Thyroid gland (tissue), 4 donors: ENCODE results near the gene SF3B2. TPM values are rescaled to one million over a fixed set of nuclear protein-coding genes. Genes with fewer than 3 reads are reported as not detected.

Source experiments
- DNase-seq, 2 donors: peaks; one replicate each; pipeline ENCODE4 v3.0.0-alpha.2; 2019
- H3K27ac ChIP-seq, 3 donors: fragments of 200-600 bp; sonication (generic); 1 replicate in 2 of 3; 2 replicates in 1 of 3; pipeline ENCODE4 v1.5.1; 2016 to 2019; ENCODE audit warnings: mild to moderate bottlenecking in 1 of 3, moderate library complexity in 1 of 3
- H3K27me3 ChIP-seq: fragments of 200-600 bp; sonication (generic); one replicate; pipeline ENCODE4 v1.5.1; 2019
- H3K36me3 ChIP-seq, 2 donors: fragments of 200-600 bp; sonication (generic); one replicate each; pipeline ENCODE4 v1.5.1; 2016 to 2019
- H3K4me1 ChIP-seq, 2 donors: fragments of 200-600 bp; sonication (generic); one replicate each; pipeline ENCODE4 v1.5.1; 2017 to 2019
- H3K4me3 ChIP-seq, 3 donors: fragments of 200-600 bp; sonication (generic); replicated peaks in 1 of 3; 1 replicate in 2 of 3; 2 replicates in 1 of 3; pipeline ENCODE4 v1.5.1; 2016; ENCODE audit warnings: mild to moderate bottlenecking in 1 of 3
- H3K9me3 ChIP-seq: fragments of 200-600 bp; sonication (generic); one replicate; pipeline ENCODE4 v1.5.1; 2017
- CTCF ChIP-seq, 6 experiments: fragments of 200-600 bp in 3 of 6; fragments of 450-650 bp in 3 of 6; sonication (generic) in 3 of 6; IDR thresholded peaks; one replicate each; pipeline ENCODE4 v1.5.1; 2016 to 2019; ENCODE audit warnings: antibody characterized with exemption in 6 of 6, mild to moderate bottlenecking in 2 of 6, inconsistent platforms in 1 of 6, moderate library complexity in 1 of 6
- POLR2A ChIP-seq, 2 donors: fragments of 450-650 bp; IDR thresholded peaks; one replicate each; pipeline ENCODE4 v1.6.1; 2017; ENCODE audit warnings: antibody characterized with exemption in 2 of 2, mild to moderate bottlenecking in 2 of 2, moderate library complexity in 1 of 2
- whole genome bisulfite sequencing, 2 donors: methylation state at CpG; one replicate each; pipeline ENCODE4 v1.1.5; 2017; 5-methylcytosine and 5-hydroxymethylcytosine counted together
- intact Hi-C: fragments of 100-400 bp; cut with DNase I; formaldehyde crosslinking; loops from one replicate; pipeline ENCODE4 v1.15.1; 2023
- total RNA-seq, 4 donors: library from RNA; depleted of rRNA; stranded (reverse); fragments of >200 nt; gene quantifications; one replicate each; pipeline ENCODE4 v1.2.3, GENCODE V29; 2016

SF3B2 gene
- total RNA-seq, 4 donors from 2014 or later: 149 to 231 (median 158) TPM

GRCh38 chr11:66066751-66067150 is 14.6 kb downstream of the SF3B2 start:
- Histone ChIP-seq H3K27ac (peak overlapping the region in 1 of 3 donors; percentile 2), H3K4me3 (no peak overlapping the region), H3K27me3 (no peaks in the 10 kb centered on the region), H3K4me1 (peaks cover 21 to 23% of the 10 kb centered on the region in 2 donors), H3K9me3 (no peaks in the 10 kb centered on the region), H3K36me3 (peaks cover 60 to 64% of the 10 kb centered on the region in 2 donors)
- no peak for TF ChIP-seq POLR2A (IDR thresholded peaks at IDR 0.05)
- TF ChIP-seq CTCF (IDR thresholded peaks at IDR 0.05): no peak
- DNase-seq: no peak
- 86 to 91% methylated on average over 3 of the region's 3 CpGs for WGBS, 2 donors
- intact Hi-C loops: loop anchor here (5.0 kb wide), 1 partner anchor 66 kb away; no protein-coding TSS in a partner anchor

GRCh38 chr11:66067640-66068039 is 15.5 kb downstream of the SF3B2 start:
- DNase-seq: no peak

GRCh38 chr11:66068154-66068821 is 16.1 kb downstream of the SF3B2 start:
- no peaks in the 10 kb centered on the region for H3K9me3 ChIP-seq
- WGBS, 2 donors: 50 to 54% methylated on average over 17 of the region's 17 CpGs
- peaks cover 27 to 31% of the 10 kb centered on the region in 2 donors for H3K4me1 ChIP-seq
- DNase-seq: peak; percentile 85
- TF ChIP-seq CTCF (IDR thresholded peaks at IDR 0.05) (peak; percentile 77 to 94 (median 80)), POLR2A (IDR thresholded peaks at IDR 0.05) (no peak)
- no peak overlapping the region for H3K4me3 ChIP-seq
- peak overlapping the region; percentile 92 to 98 (median 97) for H3K27ac ChIP-seq
- intact Hi-C loops: loop anchor here (5.0 kb wide), 1 partner anchor 64 kb away; no protein-coding TSS in a partner anchor
- H3K36me3 ChIP-seq: peaks cover 49 to 54% of the 10 kb centered on the region in 2 donors
- H3K27me3 ChIP-seq: no peaks in the 10 kb centered on the region

More at GRCh38 chr11:66067640-66068039, 15.5 kb downstream of the SF3B2 start:
- Histone ChIP-seq H3K36me3 (peaks cover 54 to 55% of the 10 kb centered on the region in 2 donors), H3K4me3 (no peak overlapping the region), H3K9me3 (no peaks in the 10 kb centered on the region), H3K4me1 (peaks cover 27 to 31% of the 10 kb centered on the region in 2 donors), H3K27me3 (no peaks in the 10 kb centered on the region), H3K27ac (peak overlapping the region in 2 of 3 donors; percentile 97 to 98)
- intact Hi-C loops: loop anchor here (5.0 kb wide), 1 partner anchor 65 kb away; no protein-coding TSS in a partner anchor
- TF ChIP-seq POLR2A (IDR thresholded peaks at IDR 0.05): no peak
- no peak for TF ChIP-seq CTCF (IDR thresholded peaks at IDR 0.05)
- 86 to 94% methylated on average over 4 of the region's 4 CpGs for WGBS, 2 donors

- intact Hi-C loops: loop anchor here (5.0 kb wide), 1 partner anchor 63 kb away; no protein-coding TSS in a partner anchor
- peak; percentile 79 to 87 for DNase-seq
- Histone ChIP-seq H3K4me3 (peak overlapping the region in 2 of 3 donors; percentile 70 to 99), H3K27me3 (no peaks in the 10 kb centered on the region), H3K4me1 (peaks cover 27 to 31% of the 10 kb centered on the region in 2 donors), H3K27ac (peak overlapping the region; percentile 92 to 98 (median 97)), H3K9me3 (no peaks in the 10 kb centered on the region), H3K36me3 (peaks cover 40 to 45% of the 10 kb centered on the region in 2 donors)
- TF ChIP-seq POLR2A (IDR thresholded peaks at IDR 0.05) (no peak), CTCF (IDR thresholded peaks at IDR 0.05) (peak in 3 of 6 experiments; percentile 7 to 11 (median 10))
- 48 to 52% methylated on average over 14 of the region's 14 CpGs for WGBS, 2 donors
Measured at GRCh38 chr11:66068923-66069714, 17.0 kb downstream of the SF3B2 start.
